ENCODE data around the gene KPNA6.
A peak's percentile ranks its signal among the peaks of the same experiment; 100 is the strongest.
"Not testable (repeated sequence)": the region's sequence is repeated elsewhere in the genome, so short reads cannot be mapped to it uniquely, and the experiment has no call there.

KPNA6 gene

DNA sequence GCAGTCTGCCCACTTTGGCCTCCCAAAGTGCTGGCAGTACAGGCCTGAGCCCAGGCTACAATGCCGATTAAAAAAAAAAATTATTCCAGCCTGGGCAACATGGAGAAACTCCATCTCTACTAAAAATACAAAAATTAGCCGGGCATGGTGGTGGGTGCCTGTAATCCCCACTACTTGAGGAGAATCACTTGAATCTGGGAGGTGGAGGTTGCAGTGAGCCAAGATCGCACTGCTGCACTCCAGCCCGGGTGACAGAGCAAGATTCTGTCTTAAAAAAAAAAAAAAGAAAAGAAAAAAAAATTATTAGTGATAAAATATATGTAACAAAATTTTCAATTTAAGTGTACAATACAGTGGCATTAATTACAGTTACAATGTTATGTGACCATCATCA, 35.4 kb downstream of the KPNA6 start:
- DNase-seq: not testable (repeated sequence)

DNA sequence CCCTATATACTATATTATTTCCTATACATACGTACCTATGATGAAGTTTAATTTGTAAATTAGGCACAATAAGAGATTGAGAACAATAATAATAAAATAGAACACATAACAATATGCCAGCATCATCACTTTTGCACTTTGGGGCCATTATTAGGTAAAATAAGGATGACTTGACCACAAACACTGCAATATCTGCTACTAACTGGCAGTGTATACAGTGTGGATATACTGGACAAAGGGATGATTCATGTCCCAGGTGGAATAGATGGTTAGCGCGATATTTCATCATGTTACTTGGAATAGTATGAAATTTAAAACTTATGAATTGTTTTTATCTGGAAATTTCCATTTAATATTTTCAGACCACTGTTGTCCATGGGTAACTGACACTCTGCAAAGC, 36.2 kb downstream of the KPNA6 start:
- no peak for DNase-seq

- not testable (repeated sequence) for DNase-seq
Observed at GRCh38 chr1:32147799-32148198, 39.9 kb downstream of the KPNA6 start.

- no peak for DNase-seq
Observed at GRCh38 chr1:32150847-32151246, 43.0 kb downstream of the KPNA6 start.

DNA sequence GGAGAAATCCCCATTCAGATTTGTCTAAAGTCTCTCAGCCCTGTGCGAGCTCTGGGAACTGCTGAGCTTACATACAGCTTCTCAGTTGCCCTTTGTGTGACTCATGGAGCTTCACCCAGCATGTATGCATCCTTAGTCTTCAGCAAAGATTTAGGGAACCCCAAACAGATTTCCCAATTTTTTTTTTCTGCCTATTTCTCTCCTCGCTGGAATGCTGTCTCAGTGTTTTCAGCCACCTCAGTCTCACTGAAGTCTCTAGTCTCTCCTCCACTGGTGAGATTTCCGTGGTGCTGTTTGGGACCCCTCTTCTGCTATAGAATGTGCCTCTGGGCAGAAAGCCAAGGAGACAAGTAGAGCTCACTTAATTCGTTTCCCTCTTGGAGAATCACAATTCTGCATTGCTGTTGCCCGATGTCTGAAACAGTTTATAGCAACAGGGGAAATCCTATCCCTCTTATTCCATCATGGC, 43.5 kb downstream of the KPNA6 start:
- DNase-seq: no peak

- no peak for DNase-seq
Observed at GRCh38 chr1:32159189-32159588, 51.3 kb downstream of the KPNA6 start.

- DNase-seq: no peak
Observed at GRCh38 chr1:32163405-32163804, 55.5 kb downstream of the KPNA6 start.

DNA sequence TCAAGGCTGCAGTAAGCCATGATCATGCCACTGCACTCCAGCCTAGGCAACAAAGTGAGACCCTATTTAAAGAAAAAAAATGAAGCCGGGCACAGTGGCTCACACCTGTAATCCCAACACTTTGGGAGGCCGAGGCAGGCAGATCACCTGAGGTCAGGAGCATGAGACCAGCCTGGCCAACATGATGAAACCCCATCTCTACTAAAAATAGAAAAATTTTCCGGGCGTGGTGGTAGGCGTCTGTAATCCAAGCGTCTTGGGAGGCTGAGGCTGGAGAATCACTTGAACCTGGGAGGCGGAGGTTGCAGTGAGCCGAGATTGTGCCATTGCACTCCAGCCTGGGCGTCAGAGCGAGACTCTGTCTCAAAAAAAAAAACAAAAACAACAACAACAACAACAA, 57.8 kb downstream of the KPNA6 start:
- not testable (repeated sequence) for DNase-seq

DNA sequence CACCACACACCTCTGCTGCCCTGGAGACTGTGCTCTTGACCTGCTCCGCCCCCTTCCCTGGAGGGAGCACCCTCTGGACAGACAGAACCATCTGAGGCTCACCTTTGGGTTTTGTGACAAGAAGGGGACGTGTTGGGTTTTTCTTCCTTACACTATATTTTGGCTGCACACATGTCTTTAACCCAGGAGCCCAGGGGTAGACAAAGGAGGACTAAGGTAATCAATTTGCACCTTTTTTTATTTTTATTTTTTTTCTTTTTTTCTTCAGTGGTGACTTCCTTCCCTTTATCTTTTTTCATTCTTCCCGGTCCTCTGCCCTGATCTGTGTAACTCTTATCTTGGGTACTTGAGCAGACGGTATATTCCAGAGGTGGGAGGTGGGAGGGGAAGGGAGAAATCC, 63.1 kb downstream of the KPNA6 start:
- no peak for DNase-seq

GRCh38 chr1:32172621-32173245, 64.9 kb downstream of the KPNA6 start:
- DNase-seq: no peak

GRCh38 chr1:32178380-32179192, 70.7 kb downstream of the KPNA6 start:
- DNase-seq: no peak

GRCh38 chr1:32179193-32179442, 71.3 kb downstream of the KPNA6 start:
- DNase-seq: no peak

- peak; percentile 74 to 93 for DNase-seq
Observed at GRCh38 chr1:32179443-32180185, 71.8 kb downstream of the KPNA6 start, which contains the start of gene TXLNA. TXLNA (plus strand) TSS chr1:32179675; CDS start chr1:32180346, 671 bp downstream.

DNA sequence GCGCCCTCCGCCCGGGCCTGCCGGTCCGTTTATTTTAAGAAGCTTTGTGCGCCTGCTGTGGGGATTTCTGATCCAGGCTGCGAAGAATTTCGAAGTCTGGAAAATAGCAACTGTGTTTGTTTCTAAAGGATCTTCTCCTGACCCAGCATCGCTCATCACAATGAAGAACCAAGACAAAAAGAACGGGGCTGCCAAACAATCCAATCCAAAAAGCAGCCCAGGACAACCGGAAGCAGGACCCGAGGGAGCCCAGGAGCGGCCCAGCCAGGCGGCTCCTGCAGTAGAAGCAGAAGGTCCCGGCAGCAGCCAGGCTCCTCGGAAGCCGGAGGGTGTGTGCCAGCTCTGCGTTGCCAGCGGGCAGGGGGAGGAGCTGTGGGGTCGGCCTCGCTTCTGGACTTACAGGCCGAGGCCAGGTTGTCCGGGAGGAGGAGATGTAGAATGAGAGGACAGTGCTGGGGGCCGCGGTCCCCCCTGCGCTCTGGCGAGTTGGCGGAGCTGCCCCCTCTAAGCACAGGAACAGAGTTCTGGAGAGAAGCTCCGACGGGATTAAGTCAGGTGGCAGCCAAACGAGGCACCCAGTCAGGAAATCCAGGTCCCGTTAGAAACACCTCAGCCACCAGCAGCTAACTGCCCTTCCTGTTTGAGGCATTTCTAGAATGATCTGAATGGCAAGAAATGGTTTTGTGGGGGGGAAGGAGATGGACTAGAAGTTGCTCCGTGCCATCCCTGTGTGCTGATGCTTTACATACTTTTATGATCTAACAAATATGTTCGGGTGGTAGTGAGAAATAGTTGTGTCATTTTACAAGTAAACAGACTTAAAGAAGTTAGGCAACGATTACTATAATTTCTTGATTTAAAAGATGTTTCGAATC, 72.6 kb downstream of the KPNA6 start:
- peak in 1 of 2 experiments; percentile 61 for DNase-seq

- no peak for DNase-seq
Observed at GRCh38 chr1:32181065-32181464, 73.2 kb downstream of the KPNA6 start.

DNA sequence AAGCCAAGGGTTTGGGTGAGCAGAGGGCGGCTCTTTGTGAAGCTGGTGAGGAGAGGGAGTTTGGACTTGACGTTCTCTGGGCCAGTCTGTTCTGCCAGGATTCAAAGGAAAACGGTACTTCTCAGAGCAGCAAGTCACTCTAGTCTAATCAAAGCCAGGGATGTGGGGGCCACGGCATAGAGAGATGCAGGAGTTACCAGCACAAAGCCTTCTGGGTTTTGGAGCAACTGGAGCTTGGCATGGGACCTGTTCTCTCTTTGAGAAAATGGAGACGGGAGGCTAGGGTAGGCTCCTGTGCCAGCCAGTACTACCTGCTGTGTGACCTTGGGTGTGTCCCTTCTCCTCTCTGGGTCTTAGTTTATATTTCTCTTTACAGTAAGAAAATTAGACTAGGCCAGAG, 73.7 kb downstream of the KPNA6 start:
- DNase-seq: no peak

DNA sequence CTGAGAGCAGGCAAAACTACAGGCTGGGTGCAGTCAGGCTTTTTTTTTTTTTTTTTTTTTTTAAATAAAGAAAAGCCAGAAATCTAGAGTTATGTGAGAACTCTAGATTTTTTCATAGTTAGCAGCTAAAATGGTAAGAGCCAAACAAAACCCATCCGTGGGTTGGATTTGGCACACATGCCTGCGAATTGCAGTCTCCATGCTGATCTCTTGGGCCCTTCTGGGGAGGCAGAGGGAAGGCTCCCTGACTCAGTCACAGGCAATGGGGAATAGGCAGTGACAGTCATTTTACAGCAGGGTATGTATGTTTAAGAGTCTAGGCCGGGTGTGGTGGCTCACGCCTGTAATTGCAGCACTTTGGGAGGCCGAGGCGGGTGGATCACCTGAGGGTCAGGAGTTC, 74.2 kb downstream of the KPNA6 start:
- DNase-seq: no peak

GRCh38 chr1:32184650-32185049, 76.8 kb downstream of the KPNA6 start:
- no peak for DNase-seq

GRCh38 chr1:32186077-32186476, 78.2 kb downstream of the KPNA6 start:
- DNase-seq: no peak

DNA sequence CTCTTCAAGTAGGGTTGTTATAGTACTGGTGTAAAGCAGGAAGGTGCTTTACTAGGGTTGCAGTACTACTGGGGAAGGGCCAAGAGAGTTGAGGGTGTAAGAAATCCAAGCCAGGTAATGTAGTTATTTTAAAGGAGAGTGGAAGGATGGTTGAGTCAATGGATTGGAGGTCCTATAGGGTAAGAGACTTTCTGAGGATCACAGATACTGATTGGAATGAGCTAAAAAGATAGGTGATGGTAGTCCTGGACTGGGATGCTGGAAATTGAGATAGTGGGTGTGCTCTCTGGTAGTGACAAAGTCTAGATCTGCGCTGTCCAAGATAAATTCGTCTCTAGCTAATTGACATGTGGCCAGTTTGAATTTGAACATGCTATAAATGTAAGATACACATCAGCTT, 78.6 kb downstream of the KPNA6 start:
- DNase-seq: no peak

DNA sequence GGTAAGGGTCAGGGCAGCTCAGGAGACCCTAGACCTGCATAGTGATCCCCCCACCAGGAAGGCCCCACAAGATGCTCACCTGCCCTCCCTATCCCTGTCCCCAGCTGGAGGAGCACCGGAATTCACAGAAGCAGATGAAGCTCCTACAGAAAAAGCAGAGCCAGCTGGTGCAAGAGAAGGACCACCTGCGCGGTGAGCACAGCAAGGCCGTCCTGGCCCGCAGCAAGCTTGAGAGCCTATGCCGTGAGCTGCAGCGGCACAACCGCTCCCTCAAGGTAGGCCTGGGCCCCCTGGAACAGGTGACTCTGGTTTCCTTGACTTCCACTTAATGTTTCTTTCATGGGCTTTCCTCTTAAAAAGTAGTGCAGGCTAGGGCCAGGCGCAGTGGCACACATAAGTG, 80.0 kb downstream of the KPNA6 start:
- no peak for DNase-seq

- no peak for DNase-seq
Observed at GRCh38 chr1:32192220-32192948, 84.5 kb downstream of the KPNA6 start.

Measured in NCI-H526 (cell line).